Astrocyte (in vitro differentiated cells and primary cell): ENCODE measurements around the gene HOXB7. TPM values are rescaled to one million over a fixed set of nuclear protein-coding genes. Genes with fewer than 3 reads are reported as not detected.

Experiments used
- DNase-seq: peaks from one replicate; pipeline ENCODE4 v3.0.0-alpha.2; 2010; ENCODE audit warnings: low read depth
- FAIRE-seq: peaks from 2 replicates; lab custom pipeline; 2011; peaks lifted over from hg19 to GRCh38; lab: Jason Lieb, UNC
- H2AFZ ChIP-seq: 2 replicates; pipeline ENCODE4 v1.6.0; 2012; ENCODE audit warnings: low read depth, low read length, inconsistent platforms
- H3K27ac ChIP-seq: 2 replicates; pipeline ENCODE4 v1.5.1; 2011; ENCODE audit warnings: low read depth, low read length, inconsistent platforms
- H3K27me3 ChIP-seq: 2 replicates; pipeline ENCODE4 v1.6.0; 2011; ENCODE audit warnings: low read length, inconsistent platforms; ENCODE audit not compliant: insufficient read depth
- H3K36me3 ChIP-seq: 2 replicates; pipeline ENCODE4 v1.5.1; 2011; ENCODE audit warnings: low read length, inconsistent platforms; ENCODE audit not compliant: insufficient read depth
- H3K4me1 ChIP-seq: 2 replicates; pipeline ENCODE4 v1.5.1; 2011; ENCODE audit warnings: low read length, inconsistent platforms; ENCODE audit not compliant: insufficient read depth
- H3K4me2 ChIP-seq: 2 replicates; pipeline ENCODE4 v1.6.0; 2012; ENCODE audit warnings: low read length, inconsistent platforms
- H3K4me3 ChIP-seq: 2 replicates; pipeline ENCODE4 v1.5.1; 2011; ENCODE audit warnings: low read depth, mild to moderate bottlenecking, low read length, inconsistent platforms; ENCODE audit not compliant: insufficient read depth
- H3K79me2 ChIP-seq: 2 replicates; pipeline ENCODE4 v1.6.0; 2012; ENCODE audit warnings: mild to moderate bottlenecking, low read length, inconsistent platforms; ENCODE audit not compliant: insufficient read depth
- H3K9ac ChIP-seq: 2 replicates; pipeline ENCODE4 v1.6.0; 2012; ENCODE audit warnings: mild to moderate bottlenecking, low read length, inconsistent platforms
- H3K9me3 ChIP-seq: 2 replicates; pipeline ENCODE4 v1.5.1; 2012; ENCODE audit warnings: low read depth, mild to moderate bottlenecking, low read length, inconsistent platforms; ENCODE audit not compliant: insufficient read depth
- H4K20me1 ChIP-seq: 2 replicates; pipeline ENCODE4 v1.6.0; 2012; ENCODE audit warnings: low read length, inconsistent platforms; ENCODE audit not compliant: insufficient read depth
- H3K27ac Mint-ChIP-seq: one replicate; pipeline ENCODE4 v1.8.0; 2021; ENCODE audit warnings: mild to moderate bottlenecking, mixed read lengths; ENCODE audit not compliant: unreplicated experiment
- H3K27me3 Mint-ChIP-seq: one replicate; pipeline ENCODE4 v1.8.0; 2021; ENCODE audit warnings: low read depth, mixed read lengths; ENCODE audit not compliant: unreplicated experiment
- H3K36me3 Mint-ChIP-seq: one replicate; pipeline ENCODE4 v1.8.0; 2021; ENCODE audit warnings: low read depth, mixed read lengths; ENCODE audit not compliant: unreplicated experiment
- H3K4me1 Mint-ChIP-seq: one replicate; pipeline ENCODE4 v1.8.0; 2021; ENCODE audit warnings: low read depth, mixed read lengths; ENCODE audit not compliant: unreplicated experiment
- H3K4me3 Mint-ChIP-seq: one replicate; pipeline ENCODE4 v1.8.0; 2021; ENCODE audit warnings: mild to moderate bottlenecking, moderate library complexity, mixed read lengths; ENCODE audit not compliant: unreplicated experiment
- H3K9me3 Mint-ChIP-seq: one replicate; pipeline ENCODE4 v1.8.0; 2021; ENCODE audit warnings: mild to moderate bottlenecking, mixed read lengths; ENCODE audit not compliant: unreplicated experiment
- CTCF ChIP-seq: IDR thresholded peaks from 2 replicates; pipeline ENCODE4 v1.5.1; 2011; ENCODE audit warnings: low read depth, mild to moderate bottlenecking, inconsistent platforms, low read length, moderate library complexity; ENCODE audit not compliant: insufficient read depth
- EZH2 ChIP-seq: IDR thresholded peaks from 2 replicates; pipeline ENCODE4 v1.6.1; 2012; ENCODE audit warnings: mild to moderate bottlenecking, low read length, inconsistent platforms; ENCODE audit not compliant: insufficient read depth
- total RNA-seq: library from RNA; stranded (reverse); gene quantifications from 2 replicates; pipeline ENCODE4 v1.2.1, GENCODE V29; 2021

The HOXB7 gene
- total RNA-seq, 1 donor from 2014 or later = not detected

- DNase-seq (peak; percentile 83), FAIRE-seq (no peak)
- Histone ChIP-seq H3K36me3 (no peaks in the 10 kb centered on the region), H3K27me3 (peaks cover 91% of the 10 kb centered on the region), H3K9me3 (no peaks in the 10 kb centered on the region), H2AFZ (no peak overlapping the region), H3K79me2 (peaks cover 79% of the 10 kb centered on the region), H3K27ac (peak overlapping the region; percentile 77), H3K9ac (peak overlapping the region; percentile 82), H3K4me1 (peaks cover 26% of the 10 kb centered on the region), H3K4me2 (peak overlapping the region; percentile 80), H4K20me1 (no peaks in the 10 kb centered on the region), H3K4me3 (peak overlapping the region; percentile 34)
- Mint-ChIP-seq H3K9me3 (peaks cover 20% of the 10 kb centered on the region), H3K36me3 (peaks cover 3% of the 10 kb centered on the region), H3K27me3 (peaks cover 42% of the 10 kb centered on the region), H3K4me1 (no peaks in the 10 kb centered on the region), H3K27ac (no peak overlapping the region), H3K4me3 (no peak overlapping the region)
- TF ChIP-seq EZH2 (no peak), CTCF (no peak)
Observed at GRCh38 chr17:48575066-48575582, 35.7 kb downstream of the HOXB7 start.

GRCh38 chr17:48574505-48575065 lies 36.2 kb downstream of the HOXB7 start:
- FAIRE-seq = no peak
- no peak overlapping the region for H3K4me3 Mint-ChIP-seq
- no peaks in the 10 kb centered on the region for H4K20me1 ChIP-seq
- H3K27ac ChIP-seq = peak overlapping the region; percentile 77
- H3K4me2 ChIP-seq = peak overlapping the region; percentile 80
- no peaks in the 10 kb centered on the region for H3K4me1 Mint-ChIP-seq
- TF ChIP-seq EZH2 (no peak), CTCF (no peak)
- H3K9me3 ChIP-seq = no peaks in the 10 kb centered on the region
- no peak for DNase-seq
- no peaks in the 10 kb centered on the region for H3K36me3 ChIP-seq
- no peak overlapping the region for H2AFZ ChIP-seq
- peak overlapping the region; percentile 82 for H3K9ac ChIP-seq
- peaks cover 38% of the 10 kb centered on the region for H3K27me3 Mint-ChIP-seq
- peaks cover 31% of the 10 kb centered on the region for H3K4me1 ChIP-seq
- peaks cover 81% of the 10 kb centered on the region for H3K79me2 ChIP-seq
- peaks cover 19% of the 10 kb centered on the region for H3K9me3 Mint-ChIP-seq
- peaks cover 3% of the 10 kb centered on the region for H3K36me3 Mint-ChIP-seq
- H3K27me3 ChIP-seq = peaks cover 91% of the 10 kb centered on the region
- H3K4me3 ChIP-seq = peak overlapping the region; percentile 34
- no peak overlapping the region for H3K27ac Mint-ChIP-seq

- H4K20me1 ChIP-seq = no peaks in the 10 kb centered on the region
- peaks cover 84% of the 10 kb centered on the region for H3K79me2 ChIP-seq
- H3K36me3 ChIP-seq = no peaks in the 10 kb centered on the region
- no peaks in the 10 kb centered on the region for H3K36me3 Mint-ChIP-seq
- H3K9ac ChIP-seq = peak overlapping the region; percentile 82
- DNase-seq (no peak), FAIRE-seq (no peak)
- peaks cover 16% of the 10 kb centered on the region for H3K27me3 Mint-ChIP-seq
- H3K27ac ChIP-seq = peak overlapping the region; percentile 77
- peaks cover 13% of the 10 kb centered on the region for H3K9me3 Mint-ChIP-seq
- TF ChIP-seq EZH2 (no peak), CTCF (no peak)
- peaks cover 94% of the 10 kb centered on the region for H3K27me3 ChIP-seq
- peaks cover 34% of the 10 kb centered on the region for H3K4me1 ChIP-seq
- peak overlapping the region; percentile 80 for H3K4me2 ChIP-seq
- no peak overlapping the region for H3K4me3 Mint-ChIP-seq
- no peak overlapping the region for H2AFZ ChIP-seq
- H3K9me3 ChIP-seq = no peaks in the 10 kb centered on the region
- H3K4me3 ChIP-seq = peak overlapping the region; percentile 11
- no peak overlapping the region for H3K27ac Mint-ChIP-seq
- no peaks in the 10 kb centered on the region for H3K4me1 Mint-ChIP-seq
Observed at GRCh38 chr17:48571826-48572417, 38.9 kb downstream of the HOXB7 start.
